Suppressor macrophage (primary cell): ENCODE data around the gene PDXK.
A peak's percentile ranks its signal among the peaks of the same experiment; 100 is the strongest.

Experiments
- DNase-seq, 4 experiments: peaks; one replicate each; pipeline ENCODE4 v3.0.0-alpha.2; 2020 to 2022

The PDXK gene

GRCh38 chr21:43764576-43765495 lies 45.9 kb downstream of the PDXK start:
- no peak for DNase-seq

GRCh38 chr21:43766734-43767497 lies 48.0 kb downstream of the PDXK start:
- DNase-seq, result no peak

GRCh38 chr21:43767498-43767983 lies 48.6 kb downstream of the PDXK start:
- peak in 3 of 4 experiments; percentile 21 to 53 (median 48) for DNase-seq

GRCh38 chr21:43767984-43768867 lies 49.3 kb downstream of the PDXK start:
- DNase-seq, result peak; percentile 89 to 96 (median 93)

- DNase-seq, result no peak
Observed at GRCh38 chr21:43768868-43769167, 49.9 kb downstream of the PDXK start.

GRCh38 chr21:43769325-43769958 lies 50.5 kb downstream of the PDXK start:
- DNase-seq, result no peak

GRCh38 chr21:43770066-43770655 lies 51.2 kb downstream of the PDXK start:
- no peak for DNase-seq

GRCh38 chr21:43771199-43771675 lies 52.3 kb downstream of the PDXK start:
- peak; percentile 42 to 62 (median 57) for DNase-seq

- peak; percentile 87 to 96 (median 90) for DNase-seq
Observed at GRCh38 chr21:43771698-43772424, 52.9 kb downstream of the PDXK start.

- DNase-seq, result peak; percentile 44 to 61 (median 54)
Observed at GRCh38 chr21:43772425-43772821, 53.5 kb downstream of the PDXK start.

- DNase-seq, result no peak
Observed at GRCh38 chr21:43774163-43774562, 55.2 kb downstream of the PDXK start.

GRCh38 chr21:43775190-43775589 lies 56.3 kb downstream of the PDXK start:
- DNase-seq, result peak in 2 of 4 experiments; percentile 30 to 41

- peak in 1 of 4 experiments; percentile 30 for DNase-seq
Observed at GRCh38 chr21:43775795-43776430, 57.0 kb downstream of the PDXK start, which contains the start of gene CSTB. CSTB (minus strand) TSS chr21:43776308; CDS start chr21:43776269, 39 bp downstream.

GRCh38 chr21:43777953-43778352 lies 59.0 kb downstream of the PDXK start:
- no peak for DNase-seq

- DNase-seq, result peak; percentile 90 to 96 (median 94)
Observed at GRCh38 chr21:43778469-43779335, 59.8 kb downstream of the PDXK start.

- DNase-seq, result peak in 2 of 4 experiments; percentile 48
Observed at GRCh38 chr21:43779660-43780059, 60.7 kb downstream of the PDXK start.

- peak; percentile 42 to 70 (median 61) for DNase-seq
Observed at GRCh38 chr21:43781846-43782245, 62.9 kb downstream of the PDXK start.

- DNase-seq, result peak; percentile 33 to 64 (median 61)
Observed at GRCh38 chr21:43782431-43783097, 63.6 kb downstream of the PDXK start.
